ENCODE results near the gene FBRSL1. TPM values are rescaled to one million over a fixed set of nuclear protein-coding genes. Genes with fewer than 3 reads are reported as not detected.

Gene FBRSL1
- total RNA-seq, 1 donor from 2014 or later = 4.4 TPM

DNA sequence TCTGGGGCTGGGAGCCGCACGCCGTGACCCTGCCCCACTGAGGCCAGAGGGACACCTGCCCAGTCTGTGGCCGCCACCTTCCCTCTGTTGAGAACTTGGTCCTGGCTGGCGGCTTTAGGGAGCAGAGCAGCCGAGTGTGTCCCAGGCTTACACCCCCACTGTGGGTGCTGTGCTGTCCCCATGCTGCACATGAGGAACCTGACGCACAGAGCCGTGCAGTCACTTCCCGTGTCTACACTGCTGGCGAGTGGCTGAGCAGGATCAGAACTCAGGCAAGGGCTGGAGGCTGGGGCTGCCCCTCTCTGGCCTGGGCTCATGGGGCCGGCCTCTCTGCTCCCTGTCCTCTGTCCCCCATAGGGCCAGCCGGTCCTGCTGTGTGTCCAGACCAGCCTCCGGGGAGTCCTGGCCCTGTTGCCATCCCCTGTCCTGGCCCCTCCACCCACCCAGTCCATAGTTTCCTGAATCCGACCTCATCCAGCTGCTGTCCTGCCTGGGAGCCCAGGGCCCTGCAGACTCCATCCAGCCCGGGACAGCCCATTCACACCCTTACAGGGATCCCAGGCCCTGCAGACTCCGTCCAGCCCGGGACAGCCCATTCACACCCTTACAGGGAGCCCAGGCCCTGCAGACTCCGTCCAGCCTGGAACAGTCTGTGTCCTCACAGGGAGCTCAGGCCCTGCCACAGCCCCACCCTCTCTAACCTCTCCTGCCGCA is 10.3 kb downstream of the FBRSL1 start:
- no peak for DNase-seq

DNA sequence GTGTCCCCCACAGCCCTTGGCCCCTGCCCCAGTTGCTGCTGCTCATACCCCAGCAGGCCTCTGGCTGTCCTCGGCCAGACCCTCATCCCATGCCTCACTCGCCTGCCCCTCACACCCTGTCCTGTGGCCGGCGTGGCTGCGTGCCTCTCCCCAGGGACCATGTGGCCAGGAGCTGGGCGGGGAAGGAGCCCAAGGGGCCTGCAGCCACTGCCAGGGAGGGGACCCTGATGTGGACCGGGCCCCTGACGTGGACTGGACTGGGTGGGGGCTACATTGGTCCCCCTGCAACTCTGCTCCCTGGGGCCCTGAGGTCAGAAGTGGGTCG is 10.9 kb downstream of the FBRSL1 start:
- no peak for DNase-seq

DNA sequence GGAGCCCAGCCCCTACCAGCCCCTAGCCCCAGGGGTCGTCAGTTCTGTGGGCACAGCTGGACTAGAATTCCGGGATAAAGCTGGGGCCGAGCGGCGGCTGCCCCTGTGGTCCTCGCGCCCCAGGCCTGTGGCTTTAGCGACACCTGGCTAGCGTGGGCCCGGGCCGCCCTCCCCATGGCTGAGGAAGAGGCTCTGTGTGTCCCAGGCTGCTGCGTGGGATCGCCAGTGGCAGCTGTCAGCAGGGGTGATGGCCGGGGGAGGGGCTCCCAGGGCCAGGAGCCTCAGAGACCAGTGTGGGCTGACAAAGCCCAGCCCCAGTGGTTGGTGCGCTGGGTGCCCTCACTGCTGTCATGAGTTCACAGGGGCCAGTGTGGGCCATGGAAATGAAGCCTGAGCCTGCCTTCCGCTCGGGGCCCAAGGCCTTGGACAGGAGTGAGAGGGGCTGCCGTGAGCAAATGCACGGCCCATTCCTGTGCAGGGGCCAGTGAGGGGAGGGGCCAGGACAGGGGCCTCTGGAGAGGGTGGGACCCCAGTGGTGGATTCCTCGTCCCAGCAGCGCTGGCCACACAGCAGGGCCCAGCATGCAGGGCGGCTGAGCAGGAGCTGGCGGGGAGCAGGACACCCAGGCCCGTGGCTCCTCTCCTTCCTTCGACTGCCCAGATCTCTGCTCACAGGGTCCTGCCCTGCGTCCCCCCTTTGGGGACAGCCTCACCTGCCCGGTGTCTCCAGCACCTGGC is 11.4 kb downstream of the FBRSL1 start:
- no peak for DNase-seq

DNA sequence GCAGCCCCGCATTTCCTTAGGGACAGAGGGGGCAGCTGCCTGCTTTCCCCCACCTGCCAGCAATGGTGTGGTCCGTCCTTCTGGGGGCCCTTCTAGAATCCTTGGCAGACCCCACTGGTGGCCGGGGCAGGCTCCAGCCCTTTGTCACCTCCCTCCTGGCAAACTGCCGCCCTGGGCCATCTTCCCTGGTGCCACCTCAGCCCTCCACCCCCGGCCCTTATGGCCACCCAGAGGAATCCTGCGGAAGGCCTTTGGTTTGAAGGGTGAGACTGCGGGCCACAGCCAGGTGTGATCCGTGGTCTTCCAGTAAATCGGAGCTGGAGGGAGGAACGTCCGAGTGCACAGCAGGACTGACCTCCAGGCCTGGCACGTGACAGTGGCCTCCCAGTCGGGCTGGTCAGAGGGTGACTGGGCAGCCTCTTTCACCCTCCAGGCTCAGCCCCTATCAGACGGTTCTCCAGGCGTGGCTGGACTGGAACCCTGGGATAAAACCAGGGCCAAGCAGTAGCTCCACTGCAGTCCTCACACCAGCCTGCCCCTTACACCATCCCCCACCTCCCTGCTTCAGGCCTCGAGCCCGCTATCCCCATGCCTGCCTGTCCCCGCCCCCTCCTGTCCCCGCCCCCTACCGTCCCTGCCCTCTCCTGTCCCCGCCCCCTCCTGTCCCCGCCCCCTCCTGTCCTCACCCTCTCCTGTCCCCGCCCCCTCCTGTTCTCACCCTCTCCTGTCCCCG is 12.4 kb downstream of the FBRSL1 start:
- DNase-seq = no peak

DNA sequence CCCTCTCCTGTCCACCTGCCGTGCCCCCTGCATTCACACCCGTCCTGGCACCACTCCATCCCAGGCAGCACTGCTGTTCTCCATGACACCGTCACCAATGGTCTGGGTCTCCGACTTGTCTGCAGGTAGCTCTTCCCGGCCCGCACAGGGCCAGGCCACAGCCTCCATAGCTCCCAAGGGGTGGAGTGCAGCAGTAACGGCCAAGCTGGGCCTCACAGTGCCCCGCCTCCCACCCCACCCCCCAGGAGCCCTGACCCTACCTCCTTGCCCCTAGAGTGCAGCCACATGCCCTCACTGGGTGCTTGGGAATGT is 12.9 kb downstream of the FBRSL1 start:
- DNase-seq = no peak

DNA sequence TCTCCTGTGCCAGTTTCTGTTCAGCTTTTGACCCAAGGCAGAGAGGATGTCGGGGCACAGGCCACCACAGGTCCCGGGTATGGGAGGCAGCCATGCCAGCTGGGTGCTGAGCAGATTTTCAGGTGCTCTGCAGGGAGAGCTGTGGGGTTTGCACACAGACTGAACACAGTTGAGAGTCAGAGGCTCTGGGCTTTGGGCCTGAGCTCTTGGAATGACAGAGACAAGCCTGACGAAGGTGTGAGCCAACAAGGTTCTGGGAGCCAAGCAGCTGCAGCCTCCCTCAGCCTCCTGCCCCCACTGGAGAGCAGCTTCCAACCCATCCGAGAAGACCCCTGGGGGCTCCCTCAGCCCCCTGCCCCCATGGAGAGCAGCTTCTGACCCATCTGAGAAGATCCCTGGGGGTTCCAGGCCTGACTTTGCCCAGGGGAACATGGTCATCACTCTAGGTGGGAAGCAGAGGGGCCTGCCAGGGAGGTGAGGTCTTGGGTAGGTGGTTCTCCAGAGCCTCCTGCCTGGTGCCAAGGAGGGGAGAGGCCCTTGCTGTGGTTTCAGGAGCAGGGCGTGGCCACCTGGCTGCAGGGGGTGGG is 13.8 kb downstream of the FBRSL1 start:
- no peak for DNase-seq

DNA sequence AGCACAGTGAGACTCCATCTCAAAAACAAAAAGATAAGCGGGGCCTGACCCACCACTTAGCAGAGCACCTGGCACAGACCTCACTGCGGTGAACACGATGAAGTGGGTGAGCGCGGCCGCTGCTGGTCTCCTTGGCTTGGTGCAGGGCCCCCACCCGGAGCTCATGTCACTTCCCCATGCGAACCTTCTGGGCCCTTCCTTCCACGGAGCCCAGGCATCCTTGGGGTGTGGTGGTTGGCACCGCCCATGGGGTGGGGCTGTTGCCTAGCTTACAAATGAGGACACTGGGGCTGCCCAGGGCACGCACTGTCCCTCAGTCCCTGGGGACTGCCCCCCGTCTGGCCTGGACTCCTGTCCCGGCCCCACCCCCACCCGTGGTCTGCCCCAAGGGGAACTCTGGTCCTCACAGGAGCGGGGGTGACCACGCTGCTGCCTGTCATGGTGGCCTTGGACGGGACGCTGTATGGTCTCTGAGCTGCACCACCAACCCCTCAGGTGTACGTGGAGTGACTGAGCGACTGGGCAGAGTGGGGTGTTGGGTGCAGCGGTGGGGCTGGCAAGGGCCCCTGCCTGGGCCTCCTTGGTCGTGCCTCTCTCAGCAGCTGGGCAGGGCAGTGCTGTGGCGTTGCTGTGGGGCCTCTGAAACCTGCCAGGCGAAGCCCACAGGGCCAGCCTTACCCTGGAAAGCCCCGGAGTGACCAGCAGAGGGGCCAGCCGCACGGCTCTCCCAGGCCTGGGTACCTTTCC is 15.3 kb downstream of the FBRSL1 start:
- DNase-seq = no peak

DNA sequence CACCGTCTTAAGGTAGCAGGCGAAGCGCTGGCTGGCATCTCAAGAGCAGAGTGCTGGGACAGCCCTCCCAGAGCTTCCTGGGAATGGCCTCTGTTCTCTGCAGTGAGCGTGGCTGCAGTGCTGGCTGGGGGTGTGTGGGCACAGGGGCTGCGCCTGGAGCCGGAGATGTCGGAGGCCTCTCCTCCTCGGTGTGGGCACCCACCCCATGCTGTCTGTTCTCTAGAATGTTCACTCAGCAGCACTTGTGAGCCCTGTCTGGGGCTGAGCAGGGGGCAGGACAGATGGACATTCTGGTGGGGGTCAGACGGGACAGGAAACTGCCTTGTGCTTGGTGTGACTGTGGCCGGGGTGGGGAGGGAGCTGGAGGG is 15.9 kb downstream of the FBRSL1 start:
- DNase-seq = no peak

DNA sequence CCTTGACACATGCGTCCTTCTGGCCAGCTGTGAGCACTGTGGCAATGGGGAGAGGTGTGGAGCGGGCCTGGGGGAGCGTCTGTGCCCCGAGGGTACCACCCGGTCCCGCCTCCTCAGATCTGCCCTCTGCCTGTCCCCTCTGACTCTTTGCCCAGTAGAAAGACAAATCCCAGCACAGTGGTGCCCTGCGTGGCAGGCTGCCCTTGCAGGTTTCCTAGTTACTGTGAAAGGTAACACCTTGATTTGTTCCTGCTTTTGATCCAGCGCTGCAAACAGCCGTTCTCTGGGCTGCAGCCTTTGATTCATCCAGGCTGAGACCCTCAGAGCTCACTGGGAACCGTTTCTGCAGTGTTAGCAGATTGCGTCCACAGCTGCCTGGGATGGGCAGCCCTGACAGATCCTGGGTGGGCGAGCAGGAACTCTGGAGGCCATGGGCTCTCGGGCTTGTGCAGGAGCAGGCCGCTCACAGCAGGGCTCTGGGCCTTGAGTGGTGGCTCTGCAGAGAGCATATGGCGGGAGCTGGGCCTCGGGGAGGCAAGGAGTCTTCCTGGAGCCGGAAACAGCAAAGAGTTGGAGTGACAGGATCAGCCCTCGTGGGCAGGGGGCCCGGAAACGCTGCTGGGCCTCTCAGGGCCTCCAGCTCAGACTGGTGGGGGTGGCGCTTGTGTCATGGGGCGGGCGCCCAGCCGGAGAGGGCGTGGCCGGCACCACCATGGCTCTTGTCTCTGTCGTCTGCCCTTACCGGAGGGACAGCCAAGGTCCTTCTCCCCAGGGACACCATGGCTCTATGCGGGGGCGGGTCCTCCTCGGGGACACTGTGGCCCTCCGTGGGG is 16.6 kb downstream of the FBRSL1 start:
- DNase-seq = peak; percentile 87

DNA sequence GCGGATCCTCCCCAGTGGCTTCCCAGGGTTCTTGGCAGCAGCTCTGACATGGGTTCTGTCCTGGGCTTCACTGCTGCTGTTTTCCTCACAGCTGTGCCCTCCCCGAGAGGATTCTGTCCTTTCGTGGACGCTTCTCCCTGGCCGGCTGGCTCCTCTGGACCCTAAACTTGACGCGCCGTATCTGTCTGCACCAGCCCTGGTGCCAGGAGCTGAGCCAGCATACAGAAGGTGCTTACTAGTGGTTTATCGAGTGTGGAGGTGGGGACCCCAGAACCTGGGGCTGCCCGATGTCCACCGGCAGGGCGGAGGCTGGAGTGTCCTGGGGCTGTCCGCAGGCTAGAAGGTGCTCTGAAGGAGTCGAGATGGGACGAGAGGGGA is 17.2 kb downstream of the FBRSL1 start:
- DNase-seq = no peak

DNA sequence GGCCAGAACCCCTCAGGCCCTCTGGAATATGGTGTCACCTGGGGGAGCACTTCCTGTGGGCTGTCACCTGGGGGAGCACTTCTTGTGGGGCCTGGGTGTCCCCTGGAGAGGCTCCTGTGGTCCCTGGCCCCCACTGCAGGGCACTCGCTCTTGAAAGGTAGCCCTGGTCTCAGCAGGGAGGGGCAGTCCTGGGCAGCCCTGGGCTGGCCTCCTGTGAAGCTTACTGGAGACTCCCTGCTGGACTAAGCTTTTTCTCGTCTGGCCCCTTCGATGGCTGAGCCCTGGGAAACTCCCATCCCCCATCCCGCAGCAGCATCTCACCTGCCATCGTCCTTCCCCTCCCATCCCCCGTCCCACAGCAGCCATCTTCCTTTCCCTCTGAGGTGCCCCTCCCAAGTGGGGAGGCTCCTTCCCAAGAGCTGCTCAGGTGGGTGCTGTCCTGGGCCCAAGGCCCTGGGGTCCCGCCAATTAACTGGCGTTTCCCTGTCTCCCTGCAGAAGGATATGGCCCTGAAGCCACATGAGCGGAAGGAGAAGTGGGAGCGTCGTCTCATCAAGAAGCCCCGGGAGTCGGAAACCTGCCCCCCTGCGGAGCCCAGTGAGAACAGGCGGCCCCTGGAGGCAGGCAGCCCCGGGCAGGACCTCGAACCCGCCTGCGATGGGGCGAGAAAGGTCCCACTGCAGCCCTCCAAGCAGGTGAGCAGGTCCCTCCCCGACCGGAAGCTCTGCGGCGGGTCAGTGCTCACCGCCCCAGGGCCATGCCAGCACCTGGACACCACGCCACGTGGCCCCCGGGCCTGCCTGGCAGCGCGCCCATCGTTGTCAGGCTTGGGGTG is 17.9 kb downstream of the FBRSL1 start:
- DNase-seq = no peak

DNA sequence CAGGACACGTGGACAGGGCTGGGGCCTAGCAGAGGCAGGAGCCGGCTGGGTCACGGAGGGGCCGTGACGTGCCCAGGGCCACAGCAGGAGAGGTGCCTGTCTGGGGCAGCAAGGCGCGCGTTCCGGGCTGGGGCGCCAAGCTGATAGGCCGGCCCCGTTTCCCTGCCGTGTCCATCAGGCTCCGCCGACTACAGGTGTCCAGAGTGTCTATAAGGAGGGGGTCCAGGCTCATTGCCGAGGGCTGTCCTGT is 18.5 kb downstream of the FBRSL1 start:
- no peak for DNase-seq

DNA sequence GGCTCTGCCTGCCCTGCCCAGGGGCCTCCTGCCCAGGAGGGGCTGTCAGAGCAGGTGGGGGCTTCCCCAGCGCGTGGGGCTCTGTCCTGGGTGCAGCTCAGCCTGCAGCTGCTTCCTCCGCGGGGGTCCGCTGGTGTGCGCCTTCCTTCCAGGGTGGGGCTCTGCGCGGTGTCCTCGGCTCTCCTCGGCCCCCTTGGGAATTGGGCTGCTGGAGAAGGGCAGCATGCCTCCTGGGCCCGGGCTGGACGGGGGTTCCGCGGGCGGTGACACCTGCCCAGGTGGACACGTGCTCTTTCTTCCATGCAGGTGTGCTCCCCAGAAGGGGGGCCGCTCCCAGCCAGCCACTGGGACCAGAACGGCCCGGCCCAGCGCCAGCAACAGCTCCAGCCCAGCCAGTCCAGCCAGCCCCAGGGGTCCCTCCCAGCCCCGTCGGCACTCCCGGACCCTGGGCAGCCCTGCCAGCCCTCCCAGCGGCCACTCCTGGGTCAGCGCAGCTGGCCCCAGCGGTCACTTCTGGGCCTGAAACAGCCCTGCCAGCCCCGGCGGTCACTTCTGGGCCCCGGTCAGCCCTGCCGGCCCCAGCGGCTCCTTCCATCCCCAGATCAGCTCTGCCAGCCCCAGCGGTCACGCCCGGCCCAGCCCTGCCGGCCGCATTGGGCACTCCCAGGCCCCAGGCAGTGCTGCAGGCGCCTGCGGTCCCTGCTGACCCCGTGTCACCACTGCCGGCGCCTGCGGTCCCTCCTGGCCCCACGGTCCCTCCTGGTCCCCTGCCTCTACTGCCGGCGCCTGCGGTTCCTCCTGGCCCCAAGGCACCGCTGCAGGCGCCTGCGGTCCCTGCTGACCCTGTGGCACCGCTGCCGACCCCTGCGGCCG is 19.1 kb downstream of the FBRSL1 start:
- DNase-seq = no peak

DNA sequence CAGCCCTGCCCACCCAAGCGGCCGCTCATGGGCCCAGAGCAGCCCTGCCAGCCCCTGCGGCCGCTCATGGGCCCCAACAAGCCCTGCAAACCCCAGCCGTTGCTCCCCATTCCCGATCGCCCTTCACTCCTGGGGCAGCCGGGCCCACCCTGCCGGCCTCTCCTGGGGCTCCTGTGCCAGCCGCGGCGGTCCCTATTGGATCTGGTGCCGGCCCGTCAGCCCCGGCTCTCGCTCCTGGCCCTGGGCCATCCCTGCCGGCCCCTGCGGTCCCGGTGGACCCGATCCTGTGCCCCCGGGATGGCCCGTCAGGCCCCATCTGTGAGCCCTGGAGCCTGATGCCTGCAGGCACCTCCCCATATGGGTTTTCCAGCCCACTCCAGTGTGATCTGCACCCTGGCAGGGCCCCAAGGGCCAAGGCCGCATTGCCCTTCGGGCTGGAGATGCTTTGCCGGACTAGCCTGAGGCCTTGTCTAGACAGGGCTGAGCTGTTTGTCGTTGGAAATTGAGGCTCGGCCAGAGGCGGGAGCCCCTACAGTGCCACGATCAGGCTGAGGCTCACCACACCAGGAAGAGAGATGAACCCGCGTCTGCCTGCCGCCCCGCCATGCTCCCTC is 20.3 kb downstream of the FBRSL1 start:
- no peak for DNase-seq

DNA sequence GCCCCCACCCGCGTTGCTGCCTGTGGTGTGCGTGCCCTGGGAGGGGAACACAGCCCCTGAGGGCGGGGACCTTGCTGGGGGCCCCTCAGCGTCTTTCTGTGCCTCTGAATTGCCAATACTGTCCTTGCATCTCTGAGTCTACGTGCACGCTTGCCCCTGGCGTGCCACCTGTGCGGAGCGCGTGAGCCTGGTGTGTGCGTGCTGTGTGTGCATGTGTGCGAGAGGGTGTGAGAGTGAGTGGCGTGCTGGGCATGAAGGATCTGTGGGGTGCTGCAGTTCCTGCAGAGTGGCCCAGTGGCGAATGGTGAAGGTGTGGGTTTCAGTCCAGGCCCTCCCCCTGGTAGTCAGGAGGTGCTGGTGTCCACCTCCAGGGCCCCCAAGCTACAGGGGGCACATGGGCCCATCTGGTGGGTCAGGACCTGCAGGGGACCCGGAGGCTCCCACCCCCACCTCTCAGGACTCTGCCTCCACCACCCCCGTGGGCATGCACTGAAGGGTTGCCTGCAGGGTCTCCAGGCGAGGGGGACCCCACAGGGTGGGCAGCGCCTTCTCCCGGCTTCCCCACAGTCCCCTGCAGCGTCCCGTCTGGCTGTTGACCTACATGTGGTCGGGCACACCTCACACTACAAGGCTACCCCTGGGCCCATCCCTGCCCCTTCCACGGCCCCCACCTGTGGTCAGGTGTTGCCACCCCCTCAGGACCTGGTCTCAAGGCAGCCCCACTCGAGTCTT is 21.0 kb downstream of the FBRSL1 start:
- DNase-seq = no peak

DNA sequence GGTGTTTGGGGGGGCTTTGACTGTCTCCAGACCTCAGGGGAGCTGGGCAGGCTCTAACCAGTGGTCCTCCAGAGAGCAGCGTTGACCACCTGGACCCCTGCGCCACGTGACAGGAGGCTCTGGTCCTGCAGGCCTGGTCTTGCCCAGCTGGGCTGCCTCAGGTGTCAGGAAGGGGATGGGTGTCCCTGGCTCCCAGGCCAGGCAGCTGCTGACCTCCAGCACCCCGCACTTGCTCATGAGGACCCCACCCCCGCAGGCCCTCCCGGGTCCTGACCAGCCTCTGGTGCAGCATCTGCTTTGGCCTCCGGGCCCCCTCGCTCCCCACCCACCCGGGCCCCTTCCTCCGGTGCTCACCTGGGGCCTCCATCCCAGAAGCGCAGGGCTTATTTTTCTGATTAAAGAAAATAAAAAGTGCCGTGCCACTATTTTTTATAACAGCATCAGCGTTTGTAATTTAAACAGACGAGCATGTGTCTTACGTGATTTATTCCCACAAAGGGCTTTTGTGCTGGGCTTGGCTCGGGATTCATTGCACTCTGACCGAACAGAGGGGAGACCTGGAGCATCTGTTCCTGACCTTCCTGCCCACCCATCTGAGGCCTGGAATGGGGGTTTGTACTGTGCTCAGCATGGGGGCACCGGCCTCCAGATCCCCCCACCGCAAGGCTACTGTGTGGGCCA is 21.7 kb downstream of the FBRSL1 start:
- DNase-seq = no peak

DNA sequence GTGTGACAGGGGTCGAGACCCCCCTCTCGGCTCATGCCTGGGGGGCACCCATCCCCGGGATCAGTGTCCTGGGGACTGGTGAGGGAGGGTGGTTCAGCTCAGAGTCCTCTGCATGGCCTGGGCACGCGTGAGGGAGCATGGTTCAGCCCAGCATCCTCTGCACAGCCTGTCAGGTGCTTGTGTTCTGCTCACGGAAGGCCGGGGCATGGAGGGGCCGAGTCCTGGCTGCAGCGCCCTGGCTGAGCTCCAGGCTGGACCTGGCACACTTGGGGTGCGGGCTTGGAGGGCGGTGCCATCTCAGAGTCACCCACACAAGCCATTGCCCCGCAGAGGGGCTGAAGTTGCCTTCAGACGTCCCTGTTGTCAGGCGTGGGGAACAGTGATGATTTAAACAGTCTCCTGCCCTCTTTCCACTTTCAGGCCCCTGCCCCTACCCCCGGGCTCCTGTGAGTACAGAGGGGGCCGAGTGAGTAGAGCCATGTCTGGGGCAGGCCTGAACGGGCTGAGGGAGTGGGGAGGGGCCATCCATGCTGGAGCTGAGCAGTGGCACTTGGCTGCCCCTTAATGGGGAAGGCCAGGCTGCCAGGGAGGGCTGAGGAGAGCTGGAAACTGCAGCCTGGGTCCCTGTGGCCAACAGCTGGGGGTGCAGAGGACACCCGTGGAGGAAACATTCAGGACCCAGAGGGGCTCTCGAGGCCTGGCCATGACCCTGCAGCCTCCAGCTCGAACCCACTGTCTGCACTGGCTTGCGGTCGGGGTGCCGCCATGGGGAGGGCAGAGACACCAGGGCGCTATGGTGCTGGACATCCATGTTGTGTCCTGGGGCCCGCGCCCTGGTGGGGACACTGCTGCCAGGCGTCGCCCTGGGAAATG is 22.5 kb downstream of the FBRSL1 start:
- DNase-seq = no peak

DNA sequence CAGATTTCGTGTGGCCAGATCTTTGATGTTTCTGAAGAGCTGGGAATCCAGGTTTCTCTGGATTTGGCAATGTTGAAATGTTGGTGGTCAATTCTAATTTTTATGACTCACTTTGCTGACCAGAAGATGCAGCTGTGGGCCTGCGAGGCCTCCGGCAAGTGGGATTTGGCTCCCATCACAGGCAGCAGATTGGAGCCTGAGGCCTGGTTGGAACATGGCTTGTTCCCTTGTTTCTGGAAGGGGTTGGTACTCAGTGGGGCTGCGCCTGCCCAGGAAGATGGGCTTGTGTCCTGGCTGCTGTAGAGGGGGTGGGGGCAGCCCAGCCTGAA is 23.1 kb downstream of the FBRSL1 start:
- DNase-seq = no peak

All from dermis blood vessel endothelial cell (primary cell).